HG02852 (cell line): Measurements from ENCODE around the gene MED12L.
A peak's percentile ranks its signal among the peaks of the same experiment; 100 is the strongest.

Experiments used
- ATAC-seq: cut with Tn5 transposase; IDR thresholded peaks from one replicate; pipeline ENCODE4 v1.9.1; 2021; ENCODE audit warnings: mild to moderate bottlenecking, moderate library complexity; ENCODE audit not compliant: unreplicated experiment

The MED12L gene

GRCh38 chr3:151169948-151170679 lies 84.7 kb downstream of the MED12L start:
- ATAC-seq: peak; percentile 49

GRCh38 chr3:151171145-151171757 lies 85.8 kb downstream of the MED12L start:
- peak; percentile 58 for ATAC-seq

- ATAC-seq: no peak
These were observed 88.9 kb downstream of the MED12L start for GRCh38 chr3:151174351-151174750.

- no peak for ATAC-seq
These were observed 90.5 kb downstream of the MED12L start for GRCh38 chr3:151175952-151176351.

- no peak for ATAC-seq
These were observed 92.9 kb downstream of the MED12L start for GRCh38 chr3:151178208-151178845.

- no peak for ATAC-seq
These were observed 97.0 kb downstream of the MED12L start for GRCh38 chr3:151182349-151183079.

- ATAC-seq: no peak
These were observed 97.8 kb downstream of the MED12L start for GRCh38 chr3:151183265-151183671.

- no peak for ATAC-seq
These were observed 105.6 kb downstream of the MED12L start for GRCh38 chr3:151191095-151191494.

- ATAC-seq: no peak
These were observed 107.1 kb downstream of the MED12L start for GRCh38 chr3:151192545-151192944.

- no peak for ATAC-seq
These were observed 110.4 kb downstream of the MED12L start for GRCh38 chr3:151195826-151196225.

GRCh38 chr3:151196434-151196833 lies 111.0 kb downstream of the MED12L start:
- ATAC-seq: no peak

- ATAC-seq: no peak
These were observed 111.8 kb downstream of the MED12L start for GRCh38 chr3:151197228-151197627.

- ATAC-seq: no peak
These were observed 112.7 kb downstream of the MED12L start for GRCh38 chr3:151197981-151198767.

- ATAC-seq: no peak
These were observed 113.4 kb downstream of the MED12L start for GRCh38 chr3:151198849-151199248.

GRCh38 chr3:151199554-151200438 lies 114.3 kb downstream of the MED12L start:
- no peak for ATAC-seq

- no peak for ATAC-seq
These were observed 115.1 kb downstream of the MED12L start for GRCh38 chr3:151200586-151200985.

GRCh38 chr3:151201051-151201730 lies 115.7 kb downstream of the MED12L start:
- no peak for ATAC-seq

GRCh38 chr3:151203051-151203420 lies 117.6 kb downstream of the MED12L start, which contains the start of gene GPR171:
GPR171 (minus strand) TSS chr3:151203216; CDS start chr3:151199386, 3,830 bp downstream.
- peak; percentile 95 for ATAC-seq
